Stimulated activated CD8-positive, alpha-beta memory T cell treated with anti-CD3 and anti-CD28 coated beads, Interleukin-7, amount 100 ng/mL, for 4 hours (primary cell): ENCODE results near the gene CCDC187.
A peak's percentile ranks its signal among the peaks of the same experiment; 100 is the strongest.
"Not testable (repeated sequence)": the region's sequence is repeated elsewhere in the genome, so short reads cannot be mapped to it uniquely, and the experiment has no call there.

Experiments
- DNase-seq, 2 donors: peaks; one replicate each; pipeline ENCODE4 v3.0.0-alpha.2; 2020; ENCODE audit warnings: low read depth in 2 of 2

Gene CCDC187

DNA sequence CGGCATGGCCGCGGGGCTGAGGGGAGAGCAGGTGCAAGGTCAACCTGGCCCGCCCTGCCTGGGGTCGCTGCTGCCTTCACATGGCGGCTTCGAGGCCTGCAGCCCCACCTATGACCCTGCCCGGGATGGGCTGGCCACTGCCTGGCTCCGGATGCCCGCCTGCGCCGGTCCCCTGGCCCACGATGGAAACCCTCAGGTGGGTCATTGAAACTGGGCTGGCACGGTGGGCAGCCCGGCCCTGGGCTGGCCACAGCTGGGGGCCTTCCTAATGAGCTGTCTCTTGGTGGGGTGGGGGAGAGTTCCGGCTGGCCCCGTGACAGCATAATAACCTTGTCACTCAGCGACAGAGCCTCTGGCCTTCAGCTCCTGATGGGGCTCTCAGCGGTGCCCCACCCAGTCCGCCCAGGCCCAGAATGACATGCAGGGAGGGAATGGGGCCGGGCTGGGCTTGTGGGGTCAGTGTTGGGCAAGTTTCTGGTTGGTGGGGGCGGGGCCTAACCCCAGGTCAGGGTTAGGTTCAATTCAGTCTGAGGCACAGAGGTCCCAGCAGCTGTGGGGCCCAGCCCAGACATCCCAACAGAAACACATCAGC lies at the start of gene CCDC187:
Gene CCDC187 (minus strand): TSS at position 270 of the 592 bp plus-strand sequence. CDS start 264 bp downstream, at position 6.
- no peak for DNase-seq

DNA sequence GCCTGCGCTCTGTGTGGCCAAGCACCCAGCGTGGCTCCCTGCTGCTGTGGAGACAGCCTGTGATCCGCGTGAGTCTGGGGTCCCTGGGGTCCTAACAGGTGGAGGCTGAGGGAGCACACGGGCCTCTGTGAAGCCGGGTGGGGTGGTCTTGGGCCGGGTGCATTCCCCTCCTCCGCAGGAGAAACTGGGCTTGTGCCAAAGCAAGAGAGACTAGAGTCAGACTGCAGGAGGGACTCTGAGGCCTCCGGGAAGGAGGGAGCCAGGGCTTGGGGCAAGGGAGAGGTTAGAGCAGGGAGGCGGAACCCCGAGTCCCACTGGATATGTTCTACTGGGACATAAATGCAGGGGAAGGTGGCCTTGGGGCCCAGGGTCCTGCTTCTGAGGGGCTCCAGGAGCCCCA lies 49.2 kb upstream of the CCDC187 start:
- no peak for DNase-seq

- DNase-seq: peak in 1 of 2 donors; percentile 16
Measured at GRCh38 chr9:136352682-136353081, 48.8 kb upstream of the CCDC187 start.

GRCh38 chr9:136351868-136352267 lies 48.0 kb upstream of the CCDC187 start:
- not testable (repeated sequence) for DNase-seq

- no peak for DNase-seq
Measured at GRCh38 chr9:136351252-136351800, 47.4 kb upstream of the CCDC187 start.

- DNase-seq: no peak
Measured at GRCh38 chr9:136349546-136349945, 45.7 kb upstream of the CCDC187 start.

DNA sequence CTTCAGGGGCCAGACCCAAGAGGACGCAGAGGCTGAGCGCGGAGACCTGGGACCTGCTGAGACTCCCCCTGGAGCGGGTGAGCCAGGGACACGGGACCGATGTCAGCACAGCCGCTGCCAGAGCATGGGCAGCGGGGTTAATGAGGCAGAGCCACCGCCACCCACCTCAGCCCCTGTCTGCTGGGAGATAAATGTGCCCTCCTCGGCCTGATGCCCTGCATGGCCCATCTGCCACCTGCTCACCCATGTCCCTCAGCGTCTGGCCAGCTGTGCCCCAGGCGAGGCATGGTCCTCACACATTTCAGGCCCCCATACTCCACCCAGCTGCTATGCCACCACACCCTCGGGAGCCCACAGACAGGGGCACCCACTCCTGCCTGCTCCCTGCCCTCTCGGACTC lies 44.8 kb upstream of the CCDC187 start:
- DNase-seq: no peak

DNA sequence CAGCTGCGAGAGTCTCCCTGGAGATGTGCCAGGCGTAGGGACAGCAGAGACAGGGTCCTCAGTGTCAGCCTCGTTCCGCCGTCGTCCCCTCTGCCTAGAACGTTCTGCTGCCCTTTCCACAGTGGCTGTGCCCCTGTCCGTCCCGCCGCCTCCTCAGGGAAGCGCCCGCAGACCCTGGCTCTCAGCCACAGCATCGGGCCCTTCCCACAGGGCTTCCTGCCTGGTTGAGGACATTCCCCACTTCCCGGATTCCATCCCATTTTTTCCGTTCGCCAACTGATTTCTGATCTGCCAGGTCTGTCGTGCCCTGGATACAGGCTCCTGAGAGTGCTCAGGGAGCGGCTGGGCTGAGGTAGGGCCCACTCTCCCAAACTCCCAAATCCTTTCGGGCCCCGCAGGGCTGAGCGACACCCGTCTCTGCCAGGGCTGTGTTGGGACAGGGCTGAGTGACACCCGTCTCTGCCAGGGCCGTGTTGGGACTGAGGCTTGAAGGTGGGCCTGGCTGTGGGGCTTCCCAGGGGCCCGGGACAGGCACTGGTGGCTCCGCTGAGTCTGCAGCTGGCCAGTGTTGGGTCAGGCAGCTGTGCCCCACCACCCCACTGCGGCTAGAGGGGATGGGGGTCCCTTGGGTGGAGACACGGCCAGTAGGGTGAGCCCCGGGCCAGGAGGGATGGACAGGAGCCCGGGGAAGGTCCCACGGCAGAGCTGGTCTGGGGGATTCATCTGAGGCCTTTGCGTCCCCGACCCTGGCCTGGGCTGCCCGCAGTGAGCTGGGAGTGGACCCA lies 43.8 kb upstream of the CCDC187 start:
- DNase-seq: no peak

DNA sequence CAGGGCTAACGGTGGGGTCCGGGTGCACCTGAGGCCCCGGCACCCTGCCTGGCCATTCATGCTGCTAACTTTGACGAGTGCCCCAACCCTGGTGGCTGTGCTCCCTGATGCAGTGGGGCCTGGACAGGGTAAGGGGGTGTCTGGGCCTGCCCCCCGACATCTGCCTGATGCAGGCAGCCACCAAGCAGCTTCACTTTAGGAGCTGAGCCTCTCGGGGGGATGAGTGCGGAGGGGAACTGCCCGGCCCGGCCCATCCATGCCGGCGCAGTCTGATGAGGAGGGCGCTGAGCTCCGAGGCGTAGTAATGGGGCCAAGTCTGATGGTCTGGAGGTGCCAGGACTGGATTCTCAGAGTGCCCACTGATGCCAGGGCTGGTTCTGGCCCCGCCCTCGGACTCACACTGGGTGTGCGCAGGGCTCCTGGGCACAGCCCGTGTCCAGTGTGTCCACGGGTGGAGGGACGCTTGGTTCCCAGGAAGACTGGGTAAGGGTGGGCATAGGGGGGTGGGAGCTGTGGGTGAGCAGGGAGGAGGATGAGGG lies 43.1 kb upstream of the CCDC187 start:
- no peak for DNase-seq

GRCh38 chr9:136346157-136346481 lies 42.2 kb upstream of the CCDC187 start:
- no peak for DNase-seq

- no peak for DNase-seq
Measured at GRCh38 chr9:136345281-136346156, 41.6 kb upstream of the CCDC187 start.

GRCh38 chr9:136344544-136345280 lies 40.8 kb upstream of the CCDC187 start:
- no peak for DNase-seq

DNA sequence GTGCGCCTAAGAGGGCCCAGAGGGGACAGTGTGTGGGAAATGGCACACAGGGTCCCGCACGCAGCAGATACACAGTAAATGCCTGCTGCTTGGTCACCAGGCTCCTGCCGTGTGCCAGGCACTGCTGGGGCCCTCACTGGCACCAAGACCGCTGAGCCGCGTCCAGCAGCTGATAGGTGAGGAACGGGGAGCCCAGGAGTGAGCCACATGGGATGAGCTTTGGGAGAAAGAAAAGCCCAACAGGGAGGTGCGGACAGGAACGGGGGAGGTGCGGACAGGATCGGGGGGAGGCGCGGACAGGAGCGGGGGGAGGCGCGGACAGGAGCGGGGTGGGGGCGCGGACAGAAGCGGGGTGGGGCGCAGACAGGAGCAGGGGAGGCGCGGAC lies 40.0 kb upstream of the CCDC187 start:
- DNase-seq: no peak

- no peak for DNase-seq
Measured at GRCh38 chr9:136343121-136343883, 39.4 kb upstream of the CCDC187 start.

DNA sequence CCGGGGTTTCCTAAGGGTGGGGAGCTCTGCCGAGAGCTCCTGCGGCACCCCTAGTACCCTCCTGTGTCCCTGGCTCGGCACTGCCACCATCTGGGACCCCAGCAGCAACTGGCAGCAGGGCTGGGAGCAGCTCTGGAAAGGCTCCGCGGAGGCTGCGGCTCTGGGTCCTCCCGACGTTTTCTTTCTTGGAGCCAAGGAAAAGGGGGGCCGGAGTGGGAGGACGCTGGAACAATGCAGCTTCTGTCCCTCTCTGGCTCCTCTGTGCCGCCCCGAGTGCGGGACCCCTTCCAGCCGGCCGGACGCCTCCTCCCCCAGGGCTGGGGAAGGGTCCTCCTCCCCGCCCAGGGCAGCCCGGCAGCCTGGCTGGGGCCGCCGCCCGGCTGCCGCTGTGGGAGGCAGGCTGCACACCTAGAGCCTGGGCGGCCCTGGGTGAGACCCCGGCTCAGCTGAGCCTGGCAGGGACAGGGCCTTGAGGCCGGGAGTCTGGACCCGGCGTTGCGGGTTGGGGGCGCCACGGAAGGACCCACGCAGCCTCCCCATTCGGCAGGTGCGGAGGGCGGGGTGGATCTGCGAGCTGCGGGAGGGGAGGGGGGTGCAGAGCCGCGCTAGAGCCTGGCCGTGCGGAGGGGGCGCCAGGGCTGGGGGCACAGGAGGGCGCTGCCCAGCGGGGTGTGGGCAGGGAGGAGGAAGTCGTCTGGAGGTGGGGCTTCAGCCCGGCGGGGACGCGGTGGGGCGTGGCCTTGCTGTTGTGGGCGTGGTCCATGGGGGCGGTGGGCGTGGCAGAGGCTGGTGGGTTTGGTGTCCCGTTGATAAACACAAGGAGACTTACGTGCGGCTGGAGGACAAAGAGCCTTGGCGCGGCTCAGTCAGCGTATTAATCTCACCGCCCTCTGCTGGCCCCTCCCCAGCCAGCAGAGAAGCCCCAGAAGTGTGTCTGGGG lies 38.6 kb upstream of the CCDC187 start:
- peak; percentile 38 to 39 for DNase-seq

- DNase-seq: no peak
Measured at GRCh38 chr9:136341769-136342168, 37.9 kb upstream of the CCDC187 start.

DNA sequence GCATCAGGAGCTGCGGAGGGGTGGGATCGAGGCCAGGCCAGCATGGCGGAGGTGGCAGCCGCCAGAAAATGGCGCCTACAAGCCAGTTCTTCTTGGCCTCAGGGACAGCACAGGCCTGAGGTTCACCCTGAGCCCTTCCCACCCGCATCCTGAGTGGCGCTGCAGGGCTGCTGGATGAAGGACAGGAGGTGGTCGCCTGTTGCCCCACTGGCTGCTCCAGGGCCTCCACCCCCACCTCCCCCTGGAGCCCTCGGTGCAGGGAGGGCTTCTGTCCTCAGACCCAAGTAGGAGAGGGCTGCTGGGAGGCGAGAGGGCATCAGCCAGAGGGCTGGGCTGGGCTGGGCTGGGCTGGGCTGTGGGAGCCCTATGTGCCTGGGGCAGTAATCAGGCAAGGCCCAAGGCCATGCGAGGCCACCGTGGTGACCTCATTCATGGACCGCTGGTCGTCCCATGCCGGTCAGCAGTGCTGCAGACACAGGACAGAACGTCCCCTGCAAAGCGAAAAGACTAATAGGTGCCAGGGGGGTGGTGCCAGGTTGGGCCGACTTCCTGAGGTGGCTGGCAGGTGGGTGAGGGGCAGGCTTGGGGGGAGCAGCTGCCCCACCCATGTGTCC lies 37.3 kb upstream of the CCDC187 start:
- no peak for DNase-seq

GRCh38 chr9:136340356-136341041 lies 36.6 kb upstream of the CCDC187 start:
- no peak for DNase-seq

- DNase-seq: no peak
Measured at GRCh38 chr9:136339958-136340310, 36.0 kb upstream of the CCDC187 start.
